Measurements from ENCODE around the gene TGFB2. TPM values are rescaled to one million over a fixed set of nuclear protein-coding genes. Genes with fewer than 3 reads are reported as not detected.
A peak's percentile ranks its signal among the peaks of the same experiment; 100 is the strongest.

Gene TGFB2
- polyA plus RNA-seq, 6 donors from 2014 or later, result 0.23 to 1.1 (median 0.43) TPM; not detected in 1

- Mint-ChIP-seq H3K27me3 (no peaks in the 10 kb centered on the region), H3K36me3 (peaks cover 0 to 4% of the 10 kb centered on the region in 2 donors), H3K4me3 (no peak overlapping the region), H3K4me1 (peaks cover 4 to 6% (median 6%) of the 10 kb centered on the region in 3 donors), H3K27ac (peak overlapping the region in 1 of 6 donors; percentile 8), H3K9me3 (no peaks in the 10 kb centered on the region)
- no peak for DNase-seq
- ATAC-seq (ENCODE audit: low read depth in 2 of 2), result no peak
These were observed 27.0 kb downstream of the TGFB2 start for GRCh38 chr1:218371927-218372672.

DNA sequence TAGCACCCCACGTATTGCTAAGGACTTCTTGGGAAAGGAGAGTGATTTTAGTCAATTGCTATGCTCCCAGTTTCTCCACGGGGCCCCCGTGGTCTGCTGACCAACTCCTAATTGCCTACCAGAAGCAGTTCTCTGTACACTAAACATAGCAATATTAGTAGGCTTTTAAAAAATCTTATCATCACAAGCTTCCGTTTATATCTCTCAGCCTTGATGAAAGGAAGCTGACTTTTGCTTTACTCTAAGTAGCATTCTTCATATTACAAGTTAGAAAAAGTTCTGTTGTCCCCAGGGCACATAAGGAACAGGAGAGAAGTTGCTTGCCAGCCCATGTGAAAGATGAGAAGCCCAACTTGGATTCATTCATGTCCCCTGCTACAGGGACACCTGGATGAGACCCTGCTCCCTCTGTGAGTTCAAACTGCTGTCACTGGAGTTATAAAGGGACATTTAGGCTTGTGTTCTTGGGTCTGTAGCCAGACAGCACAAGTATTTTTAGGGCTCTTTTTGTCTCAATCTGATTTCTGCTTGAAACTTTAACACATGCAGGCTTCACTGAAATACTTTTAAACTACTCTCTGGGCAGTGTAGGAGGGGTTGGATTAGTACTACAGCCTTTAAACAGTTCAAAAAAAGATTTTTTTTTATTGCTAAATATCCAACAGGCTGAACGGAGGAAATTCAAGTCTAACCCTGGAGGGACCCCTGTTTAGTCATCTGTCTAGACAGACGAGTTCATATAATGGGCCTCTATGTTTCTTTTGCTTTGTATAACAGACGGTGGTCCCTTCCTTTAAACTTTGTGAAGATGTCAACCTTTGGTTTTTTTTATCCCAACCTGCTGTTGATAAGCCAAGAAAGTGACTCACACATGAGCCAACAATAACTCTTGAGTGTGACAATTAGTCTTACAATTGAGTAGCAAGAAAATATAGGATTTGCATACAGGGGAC, 29.5 kb downstream of the TGFB2 start:
- H3K4me1 Mint-ChIP-seq, result peaks cover 5 to 13% (median 11%) of the 10 kb centered on the region in 3 donors
- no peaks in the 10 kb centered on the region for H3K27me3 Mint-ChIP-seq
- no peaks in the 10 kb centered on the region for H3K36me3 Mint-ChIP-seq
- ATAC-seq (ENCODE audit: low read depth in 2 of 2) (no peak), DNase-seq (no peak)
- no peak overlapping the region for H3K4me3 Mint-ChIP-seq
- peak overlapping the region in 1 of 6 donors; percentile 20 for H3K27ac Mint-ChIP-seq
- H3K9me3 Mint-ChIP-seq, result no peaks in the 10 kb centered on the region

DNA sequence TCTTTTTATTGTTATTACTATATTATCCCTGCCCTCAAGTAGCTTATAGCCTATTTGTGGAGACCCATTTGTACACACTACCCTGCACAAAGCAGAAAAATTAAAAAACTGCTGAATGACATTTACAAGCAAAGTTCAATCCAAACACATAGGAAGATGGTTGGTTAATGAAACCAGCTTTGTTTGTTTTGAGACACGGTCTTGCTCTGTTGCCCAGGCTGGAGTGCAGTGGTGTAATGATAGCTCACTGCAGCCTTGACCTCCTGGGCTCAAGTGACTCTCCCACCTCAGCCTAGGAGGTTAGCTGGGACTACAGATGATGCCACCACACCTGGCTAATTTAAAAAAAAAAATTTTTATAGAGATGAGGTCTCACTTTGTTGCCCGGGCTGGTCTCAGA, 31.6 kb downstream of the TGFB2 start:
- Mint-ChIP-seq H3K4me3 (peak overlapping the region in 1 of 8 donors; percentile 78), H3K27me3 (peaks cover 0 to 7% (median 0%) of the 10 kb centered on the region in 3 donors), H3K4me1 (peaks cover 5 to 13% (median 11%) of the 10 kb centered on the region in 3 donors), H3K27ac (peak overlapping the region in 1 of 6 donors; percentile 47), H3K9me3 (no peaks in the 10 kb centered on the region), H3K36me3 (peaks cover 0 to 5% of the 10 kb centered on the region in 2 donors)
- ATAC-seq (ENCODE audit: low read depth in 2 of 2), result no peak
- no peak for DNase-seq

- Mint-ChIP-seq H3K27me3 (peaks cover 0 to 7% (median 0%) of the 10 kb centered on the region in 3 donors), H3K4me3 (peak overlapping the region in 2 of 8 donors; percentile 6 to 78), H3K4me1 (peaks cover 5 to 13% (median 11%) of the 10 kb centered on the region in 3 donors), H3K9me3 (no peaks in the 10 kb centered on the region), H3K36me3 (peaks cover 0 to 5% of the 10 kb centered on the region in 2 donors), H3K27ac (peak overlapping the region in 1 of 6 donors; percentile 47)
- ATAC-seq (ENCODE audit: low read depth in 2 of 2), result peak; percentile 52 to 77
- peak; percentile 7 for DNase-seq
These were observed 32.1 kb downstream of the TGFB2 start for GRCh38 chr1:218377143-218377660.

DNA sequence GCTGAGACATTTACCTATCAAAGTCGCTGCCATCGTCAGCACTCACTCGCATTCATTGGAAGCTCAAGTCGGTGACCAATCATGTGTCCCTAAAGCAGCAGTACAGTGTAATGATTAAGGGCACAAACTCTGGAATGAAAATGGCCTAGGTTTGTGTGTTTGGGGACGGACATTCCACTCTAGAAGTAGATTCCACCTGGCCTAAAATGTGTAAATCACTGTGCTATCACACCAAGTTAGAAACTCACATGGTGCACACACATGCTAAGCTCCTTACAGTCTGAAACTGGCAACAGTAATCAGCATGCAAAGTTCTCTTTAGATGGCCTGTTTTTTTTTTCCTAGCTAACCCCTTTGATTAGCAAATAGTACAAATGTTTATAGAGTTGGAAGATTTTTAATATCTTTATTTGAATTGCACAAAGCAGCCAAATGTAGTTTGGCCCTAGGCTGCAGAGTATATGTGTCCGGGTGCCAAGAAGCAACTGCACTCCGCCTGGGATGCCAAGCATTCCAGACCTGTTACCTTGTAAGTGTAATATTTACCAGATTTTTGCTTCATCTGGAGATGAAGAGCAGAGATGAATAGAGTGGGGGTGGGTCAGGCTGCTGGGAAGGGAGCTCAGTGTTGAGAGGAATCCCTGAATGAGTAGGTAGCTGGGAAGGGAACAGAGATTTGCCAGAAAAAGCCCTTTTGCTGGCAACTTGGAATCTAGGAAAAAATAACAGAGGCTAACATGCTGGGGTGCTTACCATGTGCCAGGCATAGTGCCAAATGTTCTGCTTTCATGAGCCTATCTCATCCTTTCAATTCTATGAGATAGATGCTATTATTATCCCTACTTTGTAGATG, 35.2 kb downstream of the TGFB2 start:
- Mint-ChIP-seq H3K27ac (peak overlapping the region in 2 of 6 donors; percentile 26 to 44), H3K4me1 (peaks cover 5 to 13% (median 11%) of the 10 kb centered on the region in 3 donors), H3K27me3 (peaks cover 0 to 27% (median 8%) of the 10 kb centered on the region in 3 donors), H3K4me3 (no peak overlapping the region), H3K9me3 (no peaks in the 10 kb centered on the region), H3K36me3 (peaks cover 0 to 5% of the 10 kb centered on the region in 2 donors)
- DNase-seq (no peak), ATAC-seq (ENCODE audit: low read depth in 2 of 2) (no peak)

DNA sequence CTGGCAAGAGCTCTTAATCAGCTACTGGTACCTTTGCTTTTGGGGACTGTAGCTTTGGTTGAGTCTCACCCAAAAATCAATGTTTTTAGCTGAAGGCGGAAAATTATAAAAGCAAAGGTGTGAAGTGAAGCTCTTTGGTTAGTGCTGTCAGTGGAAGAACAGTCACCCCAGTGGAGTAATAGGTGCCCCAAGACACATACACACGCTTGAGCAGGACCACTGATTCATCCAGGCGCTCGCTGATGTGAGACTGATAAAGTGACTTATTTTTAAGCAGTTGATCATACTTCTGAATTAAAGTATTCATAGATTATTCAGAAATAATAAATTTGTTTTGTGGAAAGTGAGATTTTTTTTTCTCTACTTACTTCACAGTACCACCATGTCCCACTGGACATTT, 37.1 kb downstream of the TGFB2 start:
- Mint-ChIP-seq H3K27ac (peak overlapping the region in 1 of 6 donors; percentile 76), H3K9me3 (no peaks in the 10 kb centered on the region), H3K36me3 (peaks cover 0 to 5% of the 10 kb centered on the region in 2 donors), H3K4me3 (no peak overlapping the region), H3K27me3 (peaks cover 0 to 27% (median 8%) of the 10 kb centered on the region in 3 donors), H3K4me1 (peaks cover 3 to 5% (median 4%) of the 10 kb centered on the region in 3 donors)
- no peak for ATAC-seq (ENCODE audit: low read depth in 2 of 2)
- no peak for DNase-seq

DNA sequence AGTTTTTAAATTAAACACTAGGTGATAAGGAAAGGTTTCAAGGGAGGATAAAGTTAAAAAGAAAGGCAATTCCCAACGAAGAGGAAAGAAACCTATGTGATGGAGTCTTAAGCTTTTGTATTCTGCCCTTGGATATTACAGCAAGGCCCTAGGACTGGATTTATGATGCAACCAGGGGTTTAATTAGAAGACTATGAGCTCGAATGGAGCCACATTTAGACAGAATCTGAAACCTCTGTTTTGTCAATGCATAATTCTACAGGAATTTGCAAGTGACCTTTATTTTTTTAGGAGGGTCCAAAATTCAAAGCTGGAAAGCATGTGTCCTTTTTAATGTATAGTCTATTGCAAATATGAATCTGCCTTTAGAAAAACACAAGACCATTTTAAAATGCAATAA, 37.9 kb downstream of the TGFB2 start:
- Mint-ChIP-seq H3K27me3 (peaks cover 0 to 27% (median 12%) of the 10 kb centered on the region in 3 donors), H3K9me3 (no peaks in the 10 kb centered on the region), H3K27ac (no peak overlapping the region), H3K4me1 (no peaks in the 10 kb centered on the region), H3K4me3 (no peak overlapping the region), H3K36me3 (peaks cover 0 to 5% of the 10 kb centered on the region in 2 donors)
- no peak for DNase-seq
- no peak for ATAC-seq (ENCODE audit: low read depth in 2 of 2)

DNA sequence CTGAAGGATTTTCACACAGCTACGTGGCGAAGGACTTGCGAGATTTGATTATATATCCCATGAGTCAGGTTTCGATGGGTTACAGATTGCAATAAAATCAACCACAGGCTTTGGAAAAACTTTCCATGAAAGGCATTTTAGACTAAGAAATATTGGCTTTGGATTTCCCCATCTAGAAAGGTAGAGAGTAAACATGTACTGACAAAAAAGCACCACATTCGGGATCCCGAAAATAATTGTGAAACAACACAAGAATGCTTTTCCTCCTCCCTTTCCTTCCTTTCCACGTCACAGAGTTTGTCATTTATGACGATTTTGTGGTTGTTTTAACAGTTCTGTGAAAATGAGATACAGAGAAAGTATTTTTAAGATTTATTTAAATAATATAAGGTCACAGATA, 38.5 kb downstream of the TGFB2 start:
- Mint-ChIP-seq H3K27me3 (peaks cover 0 to 29% (median 14%) of the 10 kb centered on the region in 3 donors), H3K4me1 (no peaks in the 10 kb centered on the region), H3K9me3 (no peaks in the 10 kb centered on the region), H3K36me3 (peaks cover 0 to 5% of the 10 kb centered on the region in 2 donors), H3K4me3 (no peak overlapping the region), H3K27ac (no peak overlapping the region)
- DNase-seq (no peak), ATAC-seq (ENCODE audit: low read depth in 2 of 2) (no peak)

- Mint-ChIP-seq H3K4me1 (no peaks in the 10 kb centered on the region), H3K4me3 (no peak overlapping the region)
These were observed 39.5 kb downstream of the TGFB2 start for GRCh38 chr1:218384581-218384993.

GRCh38 chr1:218388591-218388990, 43.5 kb downstream of the TGFB2 start:
- H3K9me3 Mint-ChIP-seq, result no peaks in the 10 kb centered on the region
- DNase-seq (no peak), ATAC-seq (ENCODE audit: low read depth in 2 of 2) (no peak)
- H3K36me3 Mint-ChIP-seq, result no peaks in the 10 kb centered on the region
- H3K27ac Mint-ChIP-seq, result no peak overlapping the region
- H3K4me3 Mint-ChIP-seq, result no peak overlapping the region
- H3K4me1 Mint-ChIP-seq, result no peaks in the 10 kb centered on the region
- H3K27me3 Mint-ChIP-seq, result peaks cover 0 to 25% (median 23%) of the 10 kb centered on the region in 3 donors

More at GRCh38 chr1:218384581-218384993, 39.5 kb downstream of the TGFB2 start:
- Mint-ChIP-seq H3K27me3 (peaks cover 0 to 34% (median 17%) of the 10 kb centered on the region in 3 donors), H3K9me3 (no peaks in the 10 kb centered on the region), H3K27ac (no peak overlapping the region), H3K36me3 (peaks cover 0 to 5% of the 10 kb centered on the region in 2 donors)
- ATAC-seq (ENCODE audit: low read depth in 2 of 2), result no peak
- DNase-seq, result no peak

DNA sequence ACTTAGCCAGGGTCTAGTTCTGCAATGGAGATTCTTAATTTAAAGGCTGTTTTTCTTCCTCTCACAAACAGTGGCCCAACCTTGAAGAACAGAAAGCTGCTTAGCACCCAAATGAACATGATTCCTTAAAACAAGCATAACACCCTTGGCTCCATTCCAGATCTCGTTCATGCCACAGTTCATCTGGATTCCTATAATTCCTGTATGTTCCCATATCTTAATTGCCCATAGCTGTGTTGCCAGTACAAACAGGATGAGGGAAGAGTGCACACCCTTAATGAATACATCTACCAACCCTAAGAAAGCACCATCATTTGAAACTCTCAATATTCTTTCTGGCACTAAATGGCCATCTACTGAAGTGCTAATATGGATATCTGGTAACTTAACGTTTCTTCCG, 45.5 kb downstream of the TGFB2 start:
- Mint-ChIP-seq H3K36me3 (no peaks in the 10 kb centered on the region), H3K9me3 (no peaks in the 10 kb centered on the region), H3K4me1 (no peaks in the 10 kb centered on the region), H3K4me3 (no peak overlapping the region), H3K27me3 (peaks cover 0 to 17% (median 11%) of the 10 kb centered on the region in 3 donors), H3K27ac (no peak overlapping the region)
- ATAC-seq (ENCODE audit: low read depth in 2 of 2) (no peak), DNase-seq (no peak)

DNA sequence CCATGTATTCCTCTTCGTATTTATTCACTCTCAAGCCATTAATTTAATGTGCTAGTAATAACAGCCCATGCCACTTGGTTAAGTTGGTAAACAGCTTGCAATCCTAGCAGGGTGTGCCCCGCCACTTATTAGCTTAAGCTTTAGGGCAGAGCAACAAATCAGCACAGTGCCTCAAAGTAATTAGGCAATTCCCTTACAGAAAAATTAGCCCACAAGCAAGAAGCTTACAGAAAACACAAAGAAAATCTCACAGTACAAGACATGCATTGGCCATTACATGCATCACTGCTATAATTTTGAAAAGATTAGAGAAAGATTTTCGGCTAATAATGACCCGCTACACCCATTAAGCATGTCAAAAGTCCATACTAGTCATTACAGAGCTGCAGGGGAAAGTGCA, 47.6 kb downstream of the TGFB2 start:
- ATAC-seq (ENCODE audit: low read depth in 2 of 2) (no peak), DNase-seq (no peak)
- Mint-ChIP-seq H3K27ac (no peak overlapping the region), H3K4me1 (no peaks in the 10 kb centered on the region), H3K4me3 (no peak overlapping the region), H3K36me3 (no peaks in the 10 kb centered on the region), H3K27me3 (peaks cover 0 to 20% (median 11%) of the 10 kb centered on the region in 3 donors), H3K9me3 (no peaks in the 10 kb centered on the region)
